Ramos (cell line): Measurements from ENCODE around the gene NAP1L4.
"Not testable (repeated sequence)": the region's sequence is repeated elsewhere in the genome, so short reads cannot be mapped to it uniquely, and the experiment has no call there.

Experiments
- in situ Hi-C: fragments of 300-500 bp; cut with MboI; formaldehyde crosslinking; loops from one replicate; pipeline ENCODE4 v1.14.3; 2022; ENCODE audit warnings: low sequenced_read_pairs; ENCODE audit not compliant: unreplicated experiment

Gene NAP1L4

GRCh38 chr11:2913776-2914175, 78.4 kb downstream of the NAP1L4 start:
- in situ Hi-C loops: no loop called here

GRCh38 chr11:2913019-2913431, 79.1 kb downstream of the NAP1L4 start:
- in situ Hi-C loops: no loop called here

- in situ Hi-C loops: no loop called here
These were observed 79.6 kb downstream of the NAP1L4 start for GRCh38 chr11:2912498-2912897.

GRCh38 chr11:2911785-2912391, 80.2 kb downstream of the NAP1L4 start:
- in situ Hi-C loops: no loop called here

GRCh38 chr11:2911088-2911784, 80.9 kb downstream of the NAP1L4 start:
- in situ Hi-C loops: no loop called here

GRCh38 chr11:2910401-2910955, 81.7 kb downstream of the NAP1L4 start:
- in situ Hi-C loops: no loop called here

GRCh38 chr11:2909133-2909902, 82.8 kb downstream of the NAP1L4 start:
- in situ Hi-C loops: no loop called here

GRCh38 chr11:2908130-2908529, 84.0 kb downstream of the NAP1L4 start:
- in situ Hi-C loops: no loop called here

GRCh38 chr11:2905299-2905698, 86.8 kb downstream of the NAP1L4 start:
- in situ Hi-C loops: not testable (repeated sequence)

GRCh38 chr11:2904153-2905052, 87.7 kb downstream of the NAP1L4 start:
- in situ Hi-C loops: no loop called here

- in situ Hi-C loops: no loop called here
These were observed 88.5 kb downstream of the NAP1L4 start for GRCh38 chr11:2903672-2904011.

- in situ Hi-C loops: no loop called here
These were observed 89.1 kb downstream of the NAP1L4 start for GRCh38 chr11:2902784-2903671.

GRCh38 chr11:2901854-2902783, 90.0 kb downstream of the NAP1L4 start:
- in situ Hi-C loops: no loop called here

GRCh38 chr11:2901196-2901796, 90.8 kb downstream of the NAP1L4 start:
- in situ Hi-C loops: no loop called here

- in situ Hi-C loops: loop anchor here (10.0 kb wide), 1 partner anchor 474 kb away; no protein-coding TSS in a partner anchor
These were observed 92.9 kb downstream of the NAP1L4 start for GRCh38 chr11:2899080-2899783.

GRCh38 chr11:2898366-2899079, 93.6 kb downstream of the NAP1L4 start:
- in situ Hi-C loops: loop anchor here (10.0 kb wide), 1 partner anchor 474 kb away; no protein-coding TSS in a partner anchor
